Body of pancreas (tissue), 4 donors: ENCODE data around the gene KRT20.
"Not testable (repeated sequence)": the region's sequence is repeated elsewhere in the genome, so short reads cannot be mapped to it uniquely, and the experiment has no call there.

Experiments used
- POLR2A ChIP-seq, 3 donors: fragments of 450-650 bp; IDR thresholded peaks; one replicate each; pipeline ENCODE4 v1.6.1; 2016; ENCODE audit warnings: antibody characterized with exemption in 3 of 3, mild to moderate bottlenecking in 2 of 3
- TF ChIP-seq, protein P1 (sequence below), 7 experiments: fragments of 450-650 bp in 4 of 7; fragments of 200-600 bp in 3 of 7; sonication (generic) in 3 of 7; IDR thresholded peaks; one replicate each; pipeline ENCODE4 v1.5.1; 2016 to 2019; ENCODE audit warnings: antibody characterized with exemption in 7 of 7

DNA sequence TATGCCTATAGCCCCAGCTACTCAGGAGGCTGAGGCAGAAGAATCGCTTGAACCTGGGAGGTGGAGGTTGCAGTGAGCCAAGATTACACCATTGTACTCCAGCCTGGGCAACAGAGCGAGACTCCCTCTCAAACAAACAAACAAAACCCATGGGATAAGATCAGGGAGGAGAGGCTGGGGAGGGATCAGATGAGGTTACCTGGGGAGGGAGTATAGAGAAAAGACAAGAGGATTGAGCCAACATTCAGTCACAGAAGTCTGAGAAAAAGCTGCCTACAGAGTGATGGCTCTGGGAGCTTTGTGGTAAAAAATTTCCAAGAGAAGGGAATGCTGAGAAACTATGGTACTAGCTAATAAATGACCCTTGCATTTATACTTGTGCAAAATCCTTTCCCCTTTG is 26.4 kb downstream of the KRT20 start:
- TF ChIP-seq POLR2A (IDR thresholded peaks at IDR 0.05), result not testable (repeated sequence)
- TF ChIP-seq, protein P1, sequence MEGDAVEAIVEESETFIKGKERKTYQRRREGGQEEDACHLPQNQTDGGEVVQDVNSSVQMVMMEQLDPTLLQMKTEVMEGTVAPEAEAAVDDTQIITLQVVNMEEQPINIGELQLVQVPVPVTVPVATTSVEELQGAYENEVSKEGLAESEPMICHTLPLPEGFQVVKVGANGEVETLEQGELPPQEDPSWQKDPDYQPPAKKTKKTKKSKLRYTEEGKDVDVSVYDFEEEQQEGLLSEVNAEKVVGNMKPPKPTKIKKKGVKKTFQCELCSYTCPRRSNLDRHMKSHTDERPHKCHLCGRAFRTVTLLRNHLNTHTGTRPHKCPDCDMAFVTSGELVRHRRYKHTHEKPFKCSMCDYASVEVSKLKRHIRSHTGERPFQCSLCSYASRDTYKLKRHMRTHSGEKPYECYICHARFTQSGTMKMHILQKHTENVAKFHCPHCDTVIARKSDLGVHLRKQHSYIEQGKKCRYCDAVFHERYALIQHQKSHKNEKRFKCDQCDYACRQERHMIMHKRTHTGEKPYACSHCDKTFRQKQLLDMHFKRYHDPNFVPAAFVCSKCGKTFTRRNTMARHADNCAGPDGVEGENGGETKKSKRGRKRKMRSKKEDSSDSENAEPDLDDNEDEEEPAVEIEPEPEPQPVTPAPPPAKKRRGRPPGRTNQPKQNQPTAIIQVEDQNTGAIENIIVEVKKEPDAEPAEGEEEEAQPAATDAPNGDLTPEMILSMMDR (IDR thresholded peaks at IDR 0.05), result not testable (repeated sequence)
